Esophagus mucosa (tissue), 1 donor: ENCODE measurements around the gene ZNF451. TPM values are rescaled to one million over a fixed set of nuclear protein-coding genes. Genes with fewer than 3 reads are reported as not detected.
A peak's percentile ranks its signal among the peaks of the same experiment; 100 is the strongest.
"Not testable (repeated sequence)": the region's sequence is repeated elsewhere in the genome, so short reads cannot be mapped to it uniquely, and the experiment has no call there.

ENCODE experiments used
- ATAC-seq: fragments of 200-7000 bp; cut with Tn5 transposase; one replicate; pipeline ENCODE4 v1.9.1; 2020
- total RNA-seq: library from RNA; stranded (reverse); gene quantifications from one replicate; pipeline ENCODE4 v1.2.4, GENCODE V29; 2023
- donor health status: DM: yes; HTN: yes; CAD: no.

The ZNF451 gene
- total RNA-seq, result 23.9 TPM

- ATAC-seq, result peak; percentile 99
These were observed at the start of gene ZNF451 for GRCh38 chr6:57089687-57090457. Gene ZNF451 (plus strand): TSS chr6:57090188. CDS start chr6:57090254, 66 bp downstream.

- ATAC-seq, result not testable (repeated sequence)
These were observed 45.9 kb upstream of the ZNF451 start for GRCh38 chr6:57044061-57044460.

GRCh38 chr6:57044568-57044967, 45.4 kb upstream of the ZNF451 start:
- ATAC-seq, result no peak

- peak; percentile 95 for ATAC-seq
These were observed 43.4 kb upstream of the ZNF451 start, which contains the start of gene KIAA1586 for GRCh38 chr6:57046332-57047256. Gene KIAA1586 (plus strand): TSS chr6:57046693. CDS start chr6:57046756, 63 bp downstream.

GRCh38 chr6:57047257-57047585, 42.8 kb upstream of the ZNF451 start:
- ATAC-seq, result peak; percentile 29

GRCh38 chr6:57047859-57048258, 42.1 kb upstream of the ZNF451 start:
- ATAC-seq, result not testable (repeated sequence)

- ATAC-seq, result no peak
These were observed 41.4 kb upstream of the ZNF451 start for GRCh38 chr6:57048577-57048976.

- ATAC-seq, result no peak
These were observed 26.1 kb upstream of the ZNF451 start for GRCh38 chr6:57063847-57064246.

- no peak for ATAC-seq
These were observed 25.2 kb upstream of the ZNF451 start for GRCh38 chr6:57064809-57065208.

- ATAC-seq, result no peak
These were observed 21.9 kb upstream of the ZNF451 start for GRCh38 chr6:57068061-57068460.

GRCh38 chr6:57069228-57069627, 20.8 kb upstream of the ZNF451 start:
- ATAC-seq, result no peak

- ATAC-seq, result no peak
These were observed 20.1 kb upstream of the ZNF451 start for GRCh38 chr6:57069920-57070331.

GRCh38 chr6:57072108-57072507, 17.9 kb upstream of the ZNF451 start:
- no peak for ATAC-seq

- ATAC-seq, result no peak
These were observed 15.6 kb upstream of the ZNF451 start for GRCh38 chr6:57074383-57074782.

GRCh38 chr6:57075092-57075491, 14.9 kb upstream of the ZNF451 start:
- no peak for ATAC-seq

GRCh38 chr6:57078531-57079207, 11.3 kb upstream of the ZNF451 start:
- no peak for ATAC-seq

GRCh38 chr6:57085471-57085870, 4.5 kb upstream of the ZNF451 start:
- ATAC-seq, result no peak

- ATAC-seq, result no peak
These were observed 3.1 kb upstream of the ZNF451 start for GRCh38 chr6:57086843-57087242.

GRCh38 chr6:57087916-57088315, 2.1 kb upstream of the ZNF451 start:
- ATAC-seq, result no peak

GRCh38 chr6:57089265-57089664, 723 bp upstream of the ZNF451 start:
- ATAC-seq, result no peak

GRCh38 chr6:57090458-57091067, 575 bp downstream of the ZNF451 start:
- peak; percentile 17 for ATAC-seq

GRCh38 chr6:57091375-57091774, 1.4 kb downstream of the ZNF451 start:
- not testable (repeated sequence) for ATAC-seq

GRCh38 chr6:57094689-57095088, 4.7 kb downstream of the ZNF451 start:
- no peak for ATAC-seq
